H1 (cell line): ENCODE measurements around the gene TATDN2. TPM values are rescaled to one million over a fixed set of nuclear protein-coding genes. Genes with fewer than 3 reads are reported as not detected.
A peak's percentile ranks its signal among the peaks of the same experiment; 100 is the strongest.

ENCODE experiments used
- CTCF ChIA-PET: fragments of 300-600 bp; sonication (Branson Sonifier 250); formaldehyde crosslinking; loops from one replicate; lab custom pipeline; 2021; ENCODE audit not compliant: partially characterized antibody; lab: Charles Lee
- POLR2A ChIA-PET: fragments of 300-600 bp; sonication (Branson Sonifier 250); formaldehyde crosslinking; loops from one replicate; lab custom pipeline; 2021; ENCODE audit warnings: inconsistent platforms; ENCODE audit not compliant: partially characterized antibody; lab: Charles Lee
- DNase-seq, 2 experiments: peaks; one replicate each; pipeline versions ENCODE4 v3.0.0 to v3.0.0-alpha.2; 2010 to 2022; ENCODE audit warnings: low spot score in 2 of 2, low read depth in 1 of 2, mixed read lengths in 1 of 2
- FAIRE-seq: peaks from 2 replicates; lab custom pipeline; 2011; peaks lifted over from hg19 to GRCh38; lab: Jason Lieb, UNC
- H2AFZ ChIP-seq: 2 replicates; pipeline ENCODE4 v1.8.1; 2012; ENCODE audit warnings: low read length, inconsistent platforms
- H2AK5ac ChIP-seq: 2 replicates; pipeline ENCODE4 v1.6.1; 2013; ENCODE audit warnings: low read depth, low read length
- H2BK120ac ChIP-seq: replicated peaks from 2 replicates; pipeline ENCODE3; 2013; ENCODE audit warnings: low read depth, low read length, inconsistent platforms
- H2BK12ac ChIP-seq: 2 replicates; pipeline ENCODE4 v1.6.1; 2013; ENCODE audit warnings: low read depth, low read length
- H2BK15ac ChIP-seq: 2 replicates; pipeline ENCODE4 v1.6.1; 2013; ENCODE audit warnings: low read length
- H2BK20ac ChIP-seq: 2 replicates; pipeline ENCODE4 v1.6.1; 2013; ENCODE audit warnings: low read length
- H2BK5ac ChIP-seq: 2 replicates; pipeline ENCODE4 v1.6.1; 2013; ENCODE audit warnings: low read depth, low read length
- H3K14ac ChIP-seq: 2 replicates; pipeline ENCODE4 v1.6.1; 2013; ENCODE audit warnings: inconsistent platforms; ENCODE audit not compliant: insufficient read length
- H3K18ac ChIP-seq: 2 replicates; pipeline ENCODE4 v1.6.1; 2013; ENCODE audit warnings: low read length; ENCODE audit errors: extremely low read depth
- H3K23ac ChIP-seq: 2 replicates; pipeline ENCODE4 v1.6.1; 2013; ENCODE audit warnings: inconsistent platforms; ENCODE audit not compliant: insufficient read length
- H3K23me2 ChIP-seq: 2 replicates; pipeline ENCODE4 v1.6.1; 2013; ENCODE audit warnings: low read depth, low read length
- H3K27ac ChIP-seq: 2 replicates; pipeline ENCODE4 v1.6.1; 2011; ENCODE audit warnings: low read depth, low read length, inconsistent platforms
- H3K27me3 ChIP-seq, 4 experiments: replicated peaks in 1 of 4; 1 replicate in 1 of 4; 2 replicates in 3 of 4; pipeline versions ENCODE4 v1.6.1 to v1.8.1; 2011 to 2013; ENCODE audit warnings: low read length in 3 of 4, mild to moderate bottlenecking in 3 of 4, inconsistent platforms in 2 of 4, mixed read lengths in 2 of 4, moderate library complexity in 1 of 4; ENCODE audit not compliant: control insufficient read depth in 3 of 4, insufficient read depth in 3 of 4; ENCODE audit errors: extremely low read depth in 1 of 4
- H3K36me3 ChIP-seq, 4 experiments: 2 replicates each; pipeline versions ENCODE4 v1.6.1 to v1.8.1; 2011 to 2013; ENCODE audit warnings: mild to moderate bottlenecking in 4 of 4, low read length in 3 of 4, moderate library complexity in 2 of 4, control low read depth in 1 of 4, inconsistent platforms in 1 of 4; ENCODE audit not compliant: insufficient read depth in 4 of 4, control insufficient read depth in 2 of 4
- H3K4ac ChIP-seq: replicated peaks from 2 replicates; pipeline ENCODE3; 2013; ENCODE audit warnings: low read length, low read depth, mixed read lengths, inconsistent platforms; ENCODE audit not compliant: insufficient read length
- H3K4me1 ChIP-seq, 4 experiments: replicated peaks in 1 of 4; 1 replicate in 1 of 4; 2 replicates in 3 of 4; pipeline versions ENCODE4 v1.6.1 to v1.8.1; 2011 to 2013; ENCODE audit warnings: low read length in 3 of 4, inconsistent platforms in 2 of 4, mixed read lengths in 1 of 4; ENCODE audit not compliant: insufficient read depth in 4 of 4, control insufficient read depth in 3 of 4
- H3K4me2 ChIP-seq, 2 experiments: 2 replicates each; pipeline versions ENCODE4 v1.6.1 to v1.8.1; 2011 to 2013; ENCODE audit warnings: low read depth in 2 of 2, low read length in 2 of 2, control low read depth in 1 of 2, inconsistent platforms in 1 of 2, mild to moderate bottlenecking in 1 of 2; ENCODE audit not compliant: insufficient read depth in 1 of 2
- H3K4me3 ChIP-seq, 4 experiments: fragments of 200-600, 300-600 bp in 1 of 4; sonication (generic), shearing (Covaris generic), sonication (Bioruptor Twin) in 1 of 4; 2 replicates each; pipeline versions ENCODE4 v1.5.1 to v1.8.1; 2011 to 2016; ENCODE audit warnings: low read length in 4 of 4, low read depth in 3 of 4, control low read depth in 2 of 4, inconsistent platforms in 2 of 4, mild to moderate bottlenecking in 2 of 4, mixed read lengths in 1 of 4, moderate library complexity in 1 of 4; ENCODE audit not compliant: insufficient read depth in 2 of 4; ENCODE audit errors: extremely low read depth in 1 of 4
- H3K56ac ChIP-seq: replicated peaks from 2 replicates; pipeline ENCODE3; 2013; ENCODE audit warnings: low read depth, mild to moderate bottlenecking, mixed read lengths, low read length, inconsistent platforms; ENCODE audit not compliant: insufficient read length
- H3K79me1 ChIP-seq: 2 replicates; pipeline ENCODE4 v1.6.1; 2013; ENCODE audit warnings: low read depth, low read length, control low read depth
- H3K79me2 ChIP-seq, 2 experiments: 2 replicates each; pipeline versions ENCODE4 v1.6.1 to v1.8.1; 2012 to 2013; ENCODE audit warnings: low read length in 2 of 2, mild to moderate bottlenecking in 2 of 2, inconsistent platforms in 1 of 2; ENCODE audit not compliant: insufficient read depth in 2 of 2, control insufficient read depth in 1 of 2
- H3K9ac ChIP-seq, 4 experiments: replicated peaks in 1 of 4; 1 replicate in 1 of 4; 2 replicates in 3 of 4; pipeline versions ENCODE4 v1.6.1 to v1.8.1; 2011 to 2013; ENCODE audit warnings: low read depth in 3 of 4, low read length in 3 of 4, control low read depth in 2 of 4, mild to moderate bottlenecking in 2 of 4, moderate library complexity in 2 of 4, inconsistent platforms in 1 of 4; ENCODE audit errors: extremely low read depth in 1 of 4
- H3K9me3 ChIP-seq, 2 experiments: 2 replicates each; pipeline versions ENCODE4 v1.6.1 to v1.8.1; 2012 to 2013; ENCODE audit warnings: mild to moderate bottlenecking in 2 of 2, moderate library complexity in 2 of 2, control low read depth in 1 of 2, inconsistent platforms in 1 of 2, low read depth in 1 of 2, low read length in 1 of 2, mixed read lengths in 1 of 2; ENCODE audit not compliant: insufficient read depth in 2 of 2
- H4K20me1 ChIP-seq, 2 experiments: replicated peaks in 1 of 2; 2 replicates each; pipeline versions ENCODE3 to v1.8.1; 2011 to 2013; ENCODE audit warnings: inconsistent platforms in 2 of 2, low read length in 2 of 2, mild to moderate bottlenecking in 1 of 2; ENCODE audit not compliant: insufficient read depth in 2 of 2, control insufficient read depth in 1 of 2
- H4K5ac ChIP-seq: 2 replicates; pipeline ENCODE4 v1.6.1; 2013; ENCODE audit warnings: low read length, low read depth, mixed read lengths, inconsistent platforms; ENCODE audit not compliant: insufficient read length
- H4K8ac ChIP-seq: 2 replicates; pipeline ENCODE4 v1.8.0; 2013; ENCODE audit warnings: mild to moderate bottlenecking, moderate library complexity, low read length, inconsistent platforms; ENCODE audit not compliant: insufficient read depth; ENCODE audit errors: extremely low read depth
- H4K91ac ChIP-seq: replicated peaks from 2 replicates; pipeline ENCODE3; 2013; ENCODE audit warnings: low read length, mixed read lengths, inconsistent platforms; ENCODE audit not compliant: insufficient read length
- KDM1A ChIP-seq: fragments of 200-600, 300-600 bp; sonication (generic); IDR thresholded peaks from 2 replicates; pipeline ENCODE4 v1.7.1; 2016; ENCODE audit warnings: mild to moderate bottlenecking, low read length, borderline replicate concordance
- NANOG ChIP-seq: IDR thresholded peaks from 2 replicates; pipeline ENCODE4 v1.6.1; 2011; ENCODE audit warnings: low read length, low read depth, mild to moderate bottlenecking, inconsistent platforms; ENCODE audit not compliant: insufficient read depth, poor library complexity, severe bottlenecking
- NRF1 ChIP-seq: IDR thresholded peaks from 2 replicates; pipeline ENCODE4 v1.6.1; 2011; ENCODE audit warnings: mild to moderate bottlenecking, low read depth, low read length, improper control_type of control experiment
- RNF2 ChIP-seq: fragments of 200-900, 300-1000 bp; sonication (generic); IDR thresholded peaks from 2 replicates; pipeline ENCODE4 v1.7.1; 2016; ENCODE audit warnings: borderline replicate concordance, low read depth, mild to moderate bottlenecking, antibody characterized with exemption, low read length; ENCODE audit not compliant: poor library complexity, severe bottlenecking; ENCODE audit errors: missing control alignments
- YY1 ChIP-seq: IDR thresholded peaks from 2 replicates; pipeline ENCODE4 v1.6.1; 2011; ENCODE audit warnings: low read depth, mild to moderate bottlenecking, low read length
- WGBS, 2 experiments: shearing (Covaris generic) in 1 of 2; methylation state at CpG; one replicate each; pipeline versions ENCODE4 v1.1.6 to v1.1.7; 2013 to 2015; ENCODE audit warnings: low lambda C conversion rate in 2 of 2, mixed read lengths in 2 of 2, inconsistent platforms in 1 of 2, low coverage in 1 of 2, missing lambda C conversion rate in 1 of 2; ENCODE audit not compliant: insufficient replicate concordance in 2 of 2, insufficient coverage in 1 of 2, insufficient read length in 1 of 2; ENCODE audit errors: extremely low coverage in 1 of 2, missing lambda C conversion rate in 1 of 2; 5-methylcytosine and 5-hydroxymethylcytosine counted together
- polyA plus RNA-seq, 7 experiments: library from polyadenylated mRNA; depleted of rRNA in 3 of 7; stranded (reverse) in 5 of 7; unstranded in 2 of 7; fragments of >200 nt in 5 of 7; fragments of 200-250 nt in 2 of 7; gene quantifications; 1 replicate in 5 of 7; 2 replicates in 1 of 7; 4 replicates in 1 of 7; pipeline versions ENCODE4 v1.2.1 to v1.2.3, GENCODE V29; 2011 to 2013; ENCODE audit warnings: missing spikeins in 2 of 7, mixed read lengths in 2 of 7
- total RNA-seq: library from RNA; stranded (reverse); fragmentation: NEBNext Ultra II Directional; extraction: Animal tissue kit (Norgen Biotek cat#: 25700); gene quantifications from 2 replicates; pipeline ENCODE4 v1.2.1, GENCODE V29; 2021

Gene TATDN2
- total and polyA plus RNA-seq, 2 of the 8 experiments (the other 6 are each of a cell fraction or from before 2014, with no cell fraction given), result 12.1 to 34.8 TPM

DNA sequence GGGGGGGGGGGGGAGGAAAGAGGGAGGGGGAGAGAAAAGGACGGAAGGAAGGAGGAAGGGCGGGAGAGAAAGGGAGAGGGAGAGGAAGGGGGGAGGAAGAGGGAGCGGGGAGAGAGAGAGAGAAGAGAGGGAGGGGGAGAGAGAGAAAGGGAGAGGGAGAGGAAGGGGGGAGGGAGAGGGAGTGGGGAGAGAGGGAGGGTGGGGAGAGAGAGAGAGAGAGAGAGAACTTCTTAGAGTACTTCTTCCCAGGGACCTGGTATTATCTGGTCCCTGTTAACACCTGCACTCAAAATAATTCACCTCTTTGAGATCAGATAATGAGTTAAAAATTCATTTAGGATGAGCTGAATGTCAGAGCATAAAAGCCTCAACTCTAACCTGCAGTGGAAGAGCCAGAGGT lies 71.5 kb downstream of the TATDN2 start:
- FAIRE-seq, result no peak
- Histone ChIP-seq H3K4me2 (peak overlapping the region; percentile 83 to 90), H3K23me2 (peaks cover 7% of the 10 kb centered on the region; the same call in 1 of the 2 replicates), H3K4me1 (peaks cover 0 to 4% (median 3%) of the 10 kb centered on the region in 4 experiments; a peak in 5 of 7 replicates), H2BK120ac (no peak overlapping the region), H2BK15ac (no peak overlapping the region), H3K14ac (no peak overlapping the region), H3K27me3 (no peaks in the 10 kb centered on the region), H3K36me3 (peaks cover 21 to 37% (median 33%) of the 10 kb centered on the region in 4 experiments), H2AK5ac (no peak overlapping the region), H3K9me3 (no peaks in the 10 kb centered on the region), H2BK12ac (no peak overlapping the region), H3K79me2 (peaks cover 11 to 25% of the 10 kb centered on the region in 2 experiments), H3K79me1 (peaks cover 5% of the 10 kb centered on the region; the same call in 1 of the 2 replicates), H3K4me3 (peak overlapping the region; percentile 88 to 97 (median 94); a peak in 7 of 8 replicates), H3K9ac (peak overlapping the region in 3 of 4 experiments; percentile 90 to 94 (median 92); a peak in 3 of 7 replicates), H3K27ac (no peak overlapping the region), H2BK5ac (no peak overlapping the region), H3K23ac (no peak overlapping the region), H2AFZ (no peak overlapping the region), H4K20me1 (peaks cover 3 to 10% of the 10 kb centered on the region in 2 experiments), H3K4ac (no peak overlapping the region), H3K56ac (no peak overlapping the region), H3K18ac (no peak overlapping the region), H2BK20ac (no peak overlapping the region), H4K5ac (no peak overlapping the region), H4K8ac (no peak overlapping the region), H4K91ac (no peak overlapping the region)
- WGBS, 2 experiments, result 0% methylated on average over 2 of the region's 3 CpGs; no CpG with 5 or more reads in 1 of the 2 experiments
- TF ChIP-seq YY1 (no peak), RNF2 (no peak), NANOG (no peak), KDM1A (no peak), NRF1 (no peak)
- ChIA-PET CTCF (interaction anchor here (0.6 to 1.9 kb wide), 4 partner anchors 14 to 30 kb away, joined by 3 to 5 read pairs (median 4); no protein-coding TSS in a partner anchor), POLR2A (interaction anchor here (1.3 to 3.9 kb wide), 4 partner anchors 11 to 184 kb away, joined by 5 to 20 read pairs (median 6); no protein-coding TSS in a partner anchor)
- DNase-seq, result no peak
